Measurements from ENCODE around the gene HOXA9.

The HOXA9 gene

DNA sequence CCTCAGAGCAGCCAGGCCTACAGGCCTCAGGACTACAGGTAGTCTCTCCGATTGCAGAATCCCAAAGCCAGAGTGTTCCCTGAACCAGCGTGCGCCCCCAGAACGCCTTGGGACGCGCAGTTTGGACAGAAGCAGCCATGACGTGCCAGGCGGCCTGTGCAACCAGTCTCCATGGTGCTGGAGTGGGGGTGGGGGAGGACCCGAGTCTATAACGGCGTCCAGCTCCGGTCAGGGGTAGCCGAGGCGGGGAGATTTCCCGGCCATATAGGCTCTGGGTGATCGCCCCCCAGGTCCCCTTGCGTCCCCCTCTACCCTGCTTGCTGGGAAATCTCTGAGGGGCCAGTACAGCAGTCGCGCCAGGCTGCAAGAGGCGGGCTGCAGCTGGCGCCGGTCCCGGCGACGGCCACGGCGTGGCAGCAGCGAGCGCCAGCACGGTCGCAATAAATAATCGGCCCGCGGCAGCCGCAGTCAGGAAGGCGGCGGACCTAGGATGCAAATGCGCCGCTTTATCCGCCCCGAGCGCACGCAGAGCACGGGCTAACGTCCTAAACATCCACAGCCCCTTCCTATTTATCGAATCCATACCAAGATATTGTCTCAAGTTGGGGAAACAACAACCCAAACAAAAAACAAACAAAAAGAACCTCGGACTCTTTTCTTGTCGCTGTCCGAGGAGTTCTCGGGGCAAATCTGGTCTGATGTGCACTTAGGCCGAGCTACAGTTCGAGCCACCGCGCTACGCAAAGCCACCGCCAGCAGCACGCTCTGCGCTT is 14.6 kb downstream of the HOXA9 start:
- H3K4me3 ChIP-seq (replicated peaks; ENCODE audit: low read depth, low read length), result peak overlapping the region; percentile 50
- DNase-seq (ENCODE audit: extremely low read depth, low read depth), result no peak
- TF ChIP-seq, protein P1, sequence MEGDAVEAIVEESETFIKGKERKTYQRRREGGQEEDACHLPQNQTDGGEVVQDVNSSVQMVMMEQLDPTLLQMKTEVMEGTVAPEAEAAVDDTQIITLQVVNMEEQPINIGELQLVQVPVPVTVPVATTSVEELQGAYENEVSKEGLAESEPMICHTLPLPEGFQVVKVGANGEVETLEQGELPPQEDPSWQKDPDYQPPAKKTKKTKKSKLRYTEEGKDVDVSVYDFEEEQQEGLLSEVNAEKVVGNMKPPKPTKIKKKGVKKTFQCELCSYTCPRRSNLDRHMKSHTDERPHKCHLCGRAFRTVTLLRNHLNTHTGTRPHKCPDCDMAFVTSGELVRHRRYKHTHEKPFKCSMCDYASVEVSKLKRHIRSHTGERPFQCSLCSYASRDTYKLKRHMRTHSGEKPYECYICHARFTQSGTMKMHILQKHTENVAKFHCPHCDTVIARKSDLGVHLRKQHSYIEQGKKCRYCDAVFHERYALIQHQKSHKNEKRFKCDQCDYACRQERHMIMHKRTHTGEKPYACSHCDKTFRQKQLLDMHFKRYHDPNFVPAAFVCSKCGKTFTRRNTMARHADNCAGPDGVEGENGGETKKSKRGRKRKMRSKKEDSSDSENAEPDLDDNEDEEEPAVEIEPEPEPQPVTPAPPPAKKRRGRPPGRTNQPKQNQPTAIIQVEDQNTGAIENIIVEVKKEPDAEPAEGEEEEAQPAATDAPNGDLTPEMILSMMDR (IDR thresholded peaks at IDR 0.05; ENCODE audit: low read depth, low read length, missing control alignments), result peak; percentile 77

DNA sequence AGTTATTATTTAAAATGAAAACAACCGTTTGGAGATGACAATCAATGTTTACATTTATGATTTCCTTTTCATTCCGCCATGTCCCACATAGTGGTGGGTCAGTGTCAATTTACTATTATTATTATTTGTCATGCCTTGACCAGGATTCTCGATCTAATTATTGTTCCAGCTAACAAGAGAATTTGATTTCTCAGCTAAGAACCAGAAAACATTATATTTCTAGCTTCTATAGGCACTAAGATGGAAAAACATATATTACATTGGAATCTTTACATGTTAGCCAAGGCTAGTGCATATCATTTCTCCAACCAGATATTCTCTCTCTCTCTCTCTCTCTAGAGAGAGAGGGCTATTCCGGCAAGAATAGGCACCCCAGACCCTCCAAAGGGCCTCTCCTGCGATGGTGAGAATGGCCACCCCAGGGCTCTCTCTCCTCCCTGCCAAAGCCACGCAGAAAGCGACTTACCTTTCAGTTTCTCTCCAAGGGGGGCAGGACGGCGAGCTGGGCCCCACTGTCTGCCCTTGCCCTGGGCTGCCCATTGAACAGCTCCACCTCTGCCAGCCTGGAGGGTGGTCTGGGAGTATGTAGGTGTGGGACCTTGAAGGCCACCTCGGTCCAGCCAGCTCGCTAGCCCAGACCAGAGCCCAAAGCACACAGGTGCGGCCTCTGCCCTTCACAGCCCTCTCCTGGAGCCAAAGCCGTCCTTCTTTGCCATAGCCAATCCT is 15.3 kb downstream of the HOXA9 start:
- no peak for DNase-seq (ENCODE audit: extremely low read depth, low read depth)
- peak overlapping the region; percentile 50 for H3K4me3 ChIP-seq (replicated peaks; ENCODE audit: low read depth, low read length)
- TF ChIP-seq, protein P1 (IDR thresholded peaks at IDR 0.05; ENCODE audit: low read depth, low read length, missing control alignments), result no peak

DNA sequence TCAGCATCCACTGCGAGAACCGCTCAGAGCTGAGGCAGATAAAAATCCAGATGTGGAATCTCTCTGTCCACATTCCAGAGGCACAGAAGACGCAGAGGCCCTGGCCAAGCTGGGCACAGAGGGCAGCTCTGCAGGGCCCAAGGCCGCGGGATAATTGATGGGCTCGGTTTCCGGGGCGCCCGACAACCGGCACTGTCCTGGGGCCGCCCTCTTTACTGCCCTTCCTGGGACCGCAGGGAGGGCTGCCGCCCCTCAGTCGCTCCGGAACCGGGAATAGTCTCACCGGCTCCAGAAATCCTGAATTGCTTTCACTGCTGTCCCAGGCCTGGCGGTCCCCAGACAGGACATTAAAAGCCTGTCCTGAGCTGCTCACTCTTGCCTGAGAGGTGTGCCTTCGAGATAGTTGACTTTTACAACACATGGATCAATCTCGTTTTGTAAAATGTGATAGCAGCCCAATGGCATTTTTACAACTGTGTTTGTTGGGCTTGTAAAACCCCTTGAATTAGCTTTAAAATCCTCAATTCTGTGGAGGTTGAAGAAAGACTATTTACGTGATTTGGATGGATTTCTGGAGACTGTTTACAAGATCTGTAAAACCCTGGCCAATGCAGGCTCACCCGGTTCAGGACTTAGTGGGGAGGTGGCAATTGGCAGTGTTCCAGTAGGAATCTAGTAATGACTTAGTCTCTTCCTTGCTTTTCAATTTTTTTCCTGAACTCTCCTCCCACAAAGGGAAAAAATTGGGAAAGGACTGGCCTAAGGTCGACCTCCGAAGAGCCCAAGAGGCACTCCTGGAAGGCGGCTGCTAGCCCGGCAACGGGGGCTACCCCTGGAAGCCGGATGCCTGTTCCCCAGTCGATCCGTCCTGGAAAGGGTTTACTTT is 16.3 kb downstream of the HOXA9 start:
- TF ChIP-seq, protein P1 (IDR thresholded peaks at IDR 0.05; ENCODE audit: low read depth, low read length, missing control alignments), result no peak
- DNase-seq (ENCODE audit: extremely low read depth, low read depth), result no peak
- no peak overlapping the region for H3K4me3 ChIP-seq (replicated peaks; ENCODE audit: low read depth, low read length)

DNA sequence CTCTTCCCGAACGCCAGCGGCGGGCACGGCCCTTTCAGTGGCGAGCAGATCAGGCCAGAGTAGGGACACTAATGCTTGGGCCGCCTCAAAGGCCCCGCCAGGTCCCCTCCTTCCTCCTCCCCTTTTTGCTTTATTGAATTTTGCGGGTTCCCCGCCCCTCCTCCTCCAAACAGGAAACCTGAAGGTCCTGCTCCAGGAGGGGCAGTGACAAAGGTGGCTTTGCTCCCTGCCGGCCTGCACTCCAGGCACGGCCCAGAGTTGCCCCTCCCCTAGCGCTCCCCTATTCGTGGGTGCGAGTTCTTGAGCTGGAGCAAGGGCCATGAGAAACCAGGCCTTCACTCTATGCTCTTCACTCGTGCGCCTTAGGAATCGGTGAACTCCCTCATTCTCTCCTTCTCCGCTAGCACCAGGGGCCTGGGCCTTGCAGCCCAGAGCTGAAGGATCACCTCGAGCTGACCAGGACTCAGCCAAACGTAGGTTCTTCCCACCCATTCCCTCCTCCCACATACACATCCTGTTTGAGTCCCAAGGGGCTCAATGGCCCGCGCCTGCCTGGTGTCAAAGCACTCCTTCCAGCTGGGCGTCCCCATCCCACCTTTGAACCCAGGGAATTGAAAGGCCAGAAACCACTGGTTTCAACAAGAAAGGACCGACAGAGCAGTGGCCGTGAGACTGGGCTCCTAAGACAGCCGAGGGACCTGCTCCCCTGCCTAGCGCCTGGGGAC is 17.1 kb downstream of the HOXA9 start:
- no peak overlapping the region for H3K4me3 ChIP-seq (replicated peaks; ENCODE audit: low read depth, low read length)
- DNase-seq (ENCODE audit: extremely low read depth, low read depth), result no peak
- TF ChIP-seq, protein P1 (IDR thresholded peaks at IDR 0.05; ENCODE audit: low read depth, low read length, missing control alignments), result no peak

DNA sequence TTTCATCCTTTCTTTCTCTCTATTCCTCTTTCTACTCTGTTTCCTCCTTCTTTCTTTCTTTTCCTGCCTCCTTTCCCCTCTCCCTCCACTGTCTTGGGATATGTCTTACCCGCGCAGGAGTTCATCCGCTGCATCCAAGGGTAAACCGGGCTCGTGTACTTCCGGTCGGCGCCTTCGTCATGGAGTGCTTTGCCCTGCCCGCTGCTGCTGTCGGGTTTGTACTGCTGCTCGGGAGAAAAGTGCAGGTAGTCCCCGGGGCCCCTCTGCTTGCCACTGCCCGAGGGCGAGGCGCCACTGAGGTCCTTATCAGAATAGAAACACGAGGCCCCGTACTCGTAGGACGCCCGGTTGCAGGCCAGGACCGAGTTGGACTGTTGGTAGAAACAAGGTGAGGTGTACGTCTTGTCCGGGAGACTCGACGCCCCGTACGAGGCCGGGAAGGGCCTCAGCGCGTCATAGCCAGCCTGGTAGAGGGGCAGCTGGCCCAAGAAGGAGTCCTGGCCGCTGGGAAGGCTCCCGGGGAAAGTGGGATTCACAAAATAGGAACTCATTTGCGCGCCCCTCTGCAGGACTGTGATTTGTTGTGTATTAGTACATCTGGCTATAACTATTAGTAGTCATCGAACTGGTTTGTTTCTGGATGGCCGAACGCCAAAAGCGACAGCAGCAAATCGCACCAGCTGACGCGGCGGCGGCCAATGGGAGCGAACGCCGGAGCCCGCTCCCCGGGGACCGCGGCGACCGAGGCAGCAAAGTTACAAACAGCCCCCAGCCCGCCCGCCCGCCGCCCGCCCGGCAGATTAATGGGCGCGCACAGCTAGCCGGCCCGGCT is 17.9 kb downstream of the HOXA9 start, which contains the start of gene HOXA6:
Gene HOXA6, minus strand, starts transcription at position 576 of the 832 bp plus-strand sequence. Its CDS starts 25 bp downstream, at position 551.
- TF ChIP-seq, protein P1 (IDR thresholded peaks at IDR 0.05; ENCODE audit: low read depth, low read length, missing control alignments), result no peak
- DNase-seq (ENCODE audit: extremely low read depth, low read depth), result no peak
- no peak within 1 kb of the TSS for H3K4me3 ChIP-seq (replicated peaks; ENCODE audit: low read depth, low read length)

All from HFF-Myc (cell line).